ENCODE results near the gene RNASEH2C.

GRCh38 chr11:65736810-65737209 is 16.2 kb upstream of the RNASEH2C start:
- no peak for TF ChIP-seq POLR2A (IDR thresholded peaks at IDR 0.05)
- TF ChIP-seq, protein P1, sequence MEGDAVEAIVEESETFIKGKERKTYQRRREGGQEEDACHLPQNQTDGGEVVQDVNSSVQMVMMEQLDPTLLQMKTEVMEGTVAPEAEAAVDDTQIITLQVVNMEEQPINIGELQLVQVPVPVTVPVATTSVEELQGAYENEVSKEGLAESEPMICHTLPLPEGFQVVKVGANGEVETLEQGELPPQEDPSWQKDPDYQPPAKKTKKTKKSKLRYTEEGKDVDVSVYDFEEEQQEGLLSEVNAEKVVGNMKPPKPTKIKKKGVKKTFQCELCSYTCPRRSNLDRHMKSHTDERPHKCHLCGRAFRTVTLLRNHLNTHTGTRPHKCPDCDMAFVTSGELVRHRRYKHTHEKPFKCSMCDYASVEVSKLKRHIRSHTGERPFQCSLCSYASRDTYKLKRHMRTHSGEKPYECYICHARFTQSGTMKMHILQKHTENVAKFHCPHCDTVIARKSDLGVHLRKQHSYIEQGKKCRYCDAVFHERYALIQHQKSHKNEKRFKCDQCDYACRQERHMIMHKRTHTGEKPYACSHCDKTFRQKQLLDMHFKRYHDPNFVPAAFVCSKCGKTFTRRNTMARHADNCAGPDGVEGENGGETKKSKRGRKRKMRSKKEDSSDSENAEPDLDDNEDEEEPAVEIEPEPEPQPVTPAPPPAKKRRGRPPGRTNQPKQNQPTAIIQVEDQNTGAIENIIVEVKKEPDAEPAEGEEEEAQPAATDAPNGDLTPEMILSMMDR (IDR thresholded peaks at IDR 0.05), result no peak
- no peak for TF ChIP-seq EP300 (IDR thresholded peaks at IDR 0.05)

Data from ovary (tissue), 3 donors.